Lower lobe of right lung (tissue), 2 donors: ENCODE data around the gene SYNRG. TPM values are rescaled to one million over a fixed set of nuclear protein-coding genes. Genes with fewer than 3 reads are reported as not detected.
A peak's percentile ranks its signal among the peaks of the same experiment; 100 is the strongest.

Experiments
- ATAC-seq, 2 donors: fragments of 200-7000 bp; cut with Tn5 transposase; one replicate each; pipeline ENCODE4 v1.9.1; 2020 to 2022; ENCODE audit warnings: mild to moderate bottlenecking in 2 of 2, moderate library complexity in 2 of 2
- DNase-seq: peaks from one replicate; pipeline ENCODE4 v3.0.0-alpha.2; 2020
- H3K27ac ChIP-seq: fragments of 200-600 bp; one replicate; pipeline ENCODE4 v1.8.0; 2022
- H3K27me3 ChIP-seq: fragments of 200-600 bp; one replicate; pipeline ENCODE4 v1.8.0; 2022; ENCODE audit warnings: low read depth
- H3K36me3 ChIP-seq: fragments of 200-600 bp; one replicate; pipeline ENCODE4 v1.8.0; 2022; ENCODE audit warnings: mild to moderate bottlenecking
- H3K4me1 ChIP-seq: fragments of 200-600 bp; one replicate; pipeline ENCODE4 v1.8.0; 2022
- H3K4me3 ChIP-seq: fragments of 200-600 bp; one replicate; pipeline ENCODE4 v1.8.0; 2022; ENCODE audit warnings: mild to moderate bottlenecking
- H3K9me3 ChIP-seq: fragments of 200-600 bp; one replicate; pipeline ENCODE4 v1.8.0; 2022
- intact Hi-C: fragments of 100-400 bp; cut with DNase I; formaldehyde crosslinking; loops from one replicate; pipeline ENCODE4 v1.11.0; 2022
- long read RNA-seq: library from polyadenylated mRNA; unstranded; transcript quantifications from one replicate; pipeline ENCODE4 v2.0.0, GENCODE V29; 2021
- total RNA-seq: library from RNA; stranded (reverse); fragmentation: NEBNext Ultra II Directional; extraction: Animal tissue kit (Norgen Biotek cat#: 25700); gene quantifications from one replicate; pipeline ENCODE4 v1.2.1, GENCODE V29; 2021
- TF ChIP-seq, protein P1 (sequence below): fragments of 200-600 bp; IDR thresholded peaks from one replicate; pipeline ENCODE4 v1.8.0; 2022; ENCODE audit warnings: antibody characterized with exemption, mild to moderate bottlenecking
- donor health status: DM: no; HTN: yes; CAD: no; lungs with severe emphysema.

Gene SYNRG, protein sequence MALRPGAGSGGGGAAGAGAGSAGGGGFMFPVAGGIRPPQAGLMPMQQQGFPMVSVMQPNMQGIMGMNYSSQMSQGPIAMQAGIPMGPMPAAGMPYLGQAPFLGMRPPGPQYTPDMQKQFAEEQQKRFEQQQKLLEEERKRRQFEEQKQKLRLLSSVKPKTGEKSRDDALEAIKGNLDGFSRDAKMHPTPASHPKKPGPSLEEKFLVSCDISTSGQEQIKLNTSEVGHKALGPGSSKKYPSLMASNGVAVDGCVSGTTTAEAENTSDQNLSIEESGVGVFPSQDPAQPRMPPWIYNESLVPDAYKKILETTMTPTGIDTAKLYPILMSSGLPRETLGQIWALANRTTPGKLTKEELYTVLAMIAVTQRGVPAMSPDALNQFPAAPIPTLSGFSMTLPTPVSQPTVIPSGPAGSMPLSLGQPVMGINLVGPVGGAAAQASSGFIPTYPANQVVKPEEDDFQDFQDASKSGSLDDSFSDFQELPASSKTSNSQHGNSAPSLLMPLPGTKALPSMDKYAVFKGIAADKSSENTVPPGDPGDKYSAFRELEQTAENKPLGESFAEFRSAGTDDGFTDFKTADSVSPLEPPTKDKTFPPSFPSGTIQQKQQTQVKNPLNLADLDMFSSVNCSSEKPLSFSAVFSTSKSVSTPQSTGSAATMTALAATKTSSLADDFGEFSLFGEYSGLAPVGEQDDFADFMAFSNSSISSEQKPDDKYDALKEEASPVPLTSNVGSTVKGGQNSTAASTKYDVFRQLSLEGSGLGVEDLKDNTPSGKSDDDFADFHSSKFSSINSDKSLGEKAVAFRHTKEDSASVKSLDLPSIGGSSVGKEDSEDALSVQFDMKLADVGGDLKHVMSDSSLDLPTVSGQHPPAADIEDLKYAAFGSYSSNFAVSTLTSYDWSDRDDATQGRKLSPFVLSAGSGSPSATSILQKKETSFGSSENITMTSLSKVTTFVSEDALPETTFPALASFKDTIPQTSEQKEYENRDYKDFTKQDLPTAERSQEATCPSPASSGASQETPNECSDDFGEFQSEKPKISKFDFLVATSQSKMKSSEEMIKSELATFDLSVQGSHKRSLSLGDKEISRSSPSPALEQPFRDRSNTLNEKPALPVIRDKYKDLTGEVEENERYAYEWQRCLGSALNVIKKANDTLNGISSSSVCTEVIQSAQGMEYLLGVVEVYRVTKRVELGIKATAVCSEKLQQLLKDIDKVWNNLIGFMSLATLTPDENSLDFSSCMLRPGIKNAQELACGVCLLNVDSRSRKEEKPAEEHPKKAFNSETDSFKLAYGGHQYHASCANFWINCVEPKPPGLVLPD (N-terminal part only)
- 39.7 TPM for total RNA-seq
- long read RNA-seq, full-length matches to known transcripts, result 3 of 23 reads
- long read RNA-seq, partial matches to known transcripts, result 4 of 23 reads
- long read RNA-seq, other reads (novel, unspliced or antisense), result 16 of 23 reads

DNA sequence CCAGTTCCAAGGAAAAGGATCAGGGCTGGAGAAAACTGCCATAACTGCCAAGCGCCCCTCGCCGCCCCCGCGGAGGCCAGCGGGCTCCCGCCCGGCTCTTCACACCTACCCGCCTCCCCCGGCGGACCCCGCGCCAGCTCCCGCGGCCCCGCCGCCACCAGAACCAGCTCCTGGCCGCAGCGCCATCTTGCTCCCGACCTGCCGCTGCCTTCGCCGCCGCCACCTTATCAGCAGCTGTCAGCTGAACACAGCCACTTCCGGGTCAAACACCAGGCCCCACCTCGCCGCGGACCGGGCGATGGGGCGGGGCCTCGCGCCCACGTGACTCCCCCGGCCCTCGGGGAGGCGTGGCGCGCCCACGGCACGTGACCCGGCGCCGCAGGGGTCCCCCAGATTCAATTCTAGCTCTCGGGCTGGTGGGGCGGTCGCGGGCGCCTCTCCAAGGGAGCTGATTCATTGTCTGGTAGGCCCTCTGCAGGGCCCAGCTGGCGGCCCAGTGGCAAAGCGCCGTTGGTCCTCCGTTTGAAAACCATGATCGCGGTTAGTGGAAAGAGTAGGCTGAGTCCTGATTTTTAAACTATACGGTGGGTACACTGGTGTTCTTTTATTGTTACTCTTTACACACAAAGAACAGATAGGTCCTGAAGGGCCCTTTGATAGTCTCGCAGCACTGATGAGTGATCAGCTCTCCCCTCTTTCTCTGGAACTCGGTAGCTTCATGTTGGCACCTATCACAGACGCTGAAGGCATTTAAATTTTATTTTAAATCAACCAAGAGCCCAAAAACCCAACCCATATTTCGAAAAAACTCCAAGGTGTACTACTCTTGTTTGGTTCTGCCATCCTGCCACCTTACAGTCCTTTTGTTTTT is at the start of gene SYNRG:
SYNRG (minus strand) TSS at position 249 of the 871 bp plus-strand sequence; CDS start at position 186, 63 bp downstream.
- Histone ChIP-seq H3K4me3 (peak within 1 kb of the TSS; percentile 92), H3K27me3 (no peaks in the 10 kb centered on the region), H3K9me3 (no peaks in the 10 kb centered on the region), H3K27ac (peak within 1 kb of the TSS; percentile 94), H3K4me1 (peaks cover 34% of the 10 kb centered on the region), H3K36me3 (peaks cover 19% of the 10 kb centered on the region)
- ATAC-seq (peak; percentile 99 to 100), DNase-seq (peak; percentile 96)
- TF ChIP-seq, protein P1, sequence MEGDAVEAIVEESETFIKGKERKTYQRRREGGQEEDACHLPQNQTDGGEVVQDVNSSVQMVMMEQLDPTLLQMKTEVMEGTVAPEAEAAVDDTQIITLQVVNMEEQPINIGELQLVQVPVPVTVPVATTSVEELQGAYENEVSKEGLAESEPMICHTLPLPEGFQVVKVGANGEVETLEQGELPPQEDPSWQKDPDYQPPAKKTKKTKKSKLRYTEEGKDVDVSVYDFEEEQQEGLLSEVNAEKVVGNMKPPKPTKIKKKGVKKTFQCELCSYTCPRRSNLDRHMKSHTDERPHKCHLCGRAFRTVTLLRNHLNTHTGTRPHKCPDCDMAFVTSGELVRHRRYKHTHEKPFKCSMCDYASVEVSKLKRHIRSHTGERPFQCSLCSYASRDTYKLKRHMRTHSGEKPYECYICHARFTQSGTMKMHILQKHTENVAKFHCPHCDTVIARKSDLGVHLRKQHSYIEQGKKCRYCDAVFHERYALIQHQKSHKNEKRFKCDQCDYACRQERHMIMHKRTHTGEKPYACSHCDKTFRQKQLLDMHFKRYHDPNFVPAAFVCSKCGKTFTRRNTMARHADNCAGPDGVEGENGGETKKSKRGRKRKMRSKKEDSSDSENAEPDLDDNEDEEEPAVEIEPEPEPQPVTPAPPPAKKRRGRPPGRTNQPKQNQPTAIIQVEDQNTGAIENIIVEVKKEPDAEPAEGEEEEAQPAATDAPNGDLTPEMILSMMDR, result peak; percentile 50
- intact Hi-C loops, result no loop called here

- Histone ChIP-seq H3K36me3 (no peaks in the 10 kb centered on the region), H3K9me3 (no peaks in the 10 kb centered on the region), H3K27ac (no peak overlapping the region), H3K27me3 (no peaks in the 10 kb centered on the region), H3K4me1 (no peaks in the 10 kb centered on the region), H3K4me3 (no peak overlapping the region)
- DNase-seq (no peak), ATAC-seq (no peak)
- TF ChIP-seq, protein P1, result no peak
- intact Hi-C loops, result no loop called here
Observed at GRCh38 chr17:37657202-37657601, 48.0 kb upstream of the SYNRG start.

DNA sequence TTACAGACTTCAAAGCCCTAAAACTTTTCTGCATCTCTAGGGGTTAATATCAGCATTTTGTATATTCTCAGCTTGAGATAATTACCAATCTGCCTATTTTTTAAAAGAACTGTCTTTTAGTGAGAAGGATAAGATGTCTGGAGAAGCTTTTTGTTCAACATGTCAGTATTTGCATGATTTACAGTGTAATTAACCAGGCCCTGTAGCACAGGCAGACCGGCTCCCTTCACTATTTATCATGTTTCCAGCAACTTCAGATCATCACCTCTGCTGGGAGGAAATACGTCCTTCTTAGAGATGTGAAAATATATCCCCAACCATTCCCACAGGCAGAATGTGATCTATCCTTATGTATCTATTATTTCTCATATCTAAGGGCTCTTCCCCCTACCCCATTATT is 42.6 kb upstream of the SYNRG start:
- no peak for ATAC-seq
- TF ChIP-seq, protein P1, result no peak
- intact Hi-C loops, result no loop called here
- H3K36me3 ChIP-seq, result no peaks in the 10 kb centered on the region
- no peaks in the 10 kb centered on the region for H3K4me1 ChIP-seq
- DNase-seq, result no peak
- no peak overlapping the region for H3K27ac ChIP-seq
- no peak overlapping the region for H3K4me3 ChIP-seq
- no peaks in the 10 kb centered on the region for H3K27me3 ChIP-seq
- no peaks in the 10 kb centered on the region for H3K9me3 ChIP-seq

- intact Hi-C loops, result no loop called here
- no peak for DNase-seq
- no peaks in the 10 kb centered on the region for H3K9me3 ChIP-seq
- no peaks in the 10 kb centered on the region for H3K36me3 ChIP-seq
- H3K4me1 ChIP-seq, result no peaks in the 10 kb centered on the region
- no peak overlapping the region for H3K4me3 ChIP-seq
- TF ChIP-seq, protein P1, result peak; percentile 17
- peak in 1 of 2 donors; percentile 42 for ATAC-seq
- H3K27ac ChIP-seq, result no peak overlapping the region
- no peaks in the 10 kb centered on the region for H3K27me3 ChIP-seq
Observed at GRCh38 chr17:37650419-37651003, 41.3 kb upstream of the SYNRG start.
